ENCODE data around the gene ATOX1. TPM values are rescaled to one million over a fixed set of nuclear protein-coding genes. Genes with fewer than 3 reads are reported as not detected.

ATOX1 gene
- total and polyA plus RNA-seq, 2 of the 8 experiments (the other 6 are each of a cell fraction or from before 2014, with no cell fraction given), result 79.9 to 232 TPM

DNA sequence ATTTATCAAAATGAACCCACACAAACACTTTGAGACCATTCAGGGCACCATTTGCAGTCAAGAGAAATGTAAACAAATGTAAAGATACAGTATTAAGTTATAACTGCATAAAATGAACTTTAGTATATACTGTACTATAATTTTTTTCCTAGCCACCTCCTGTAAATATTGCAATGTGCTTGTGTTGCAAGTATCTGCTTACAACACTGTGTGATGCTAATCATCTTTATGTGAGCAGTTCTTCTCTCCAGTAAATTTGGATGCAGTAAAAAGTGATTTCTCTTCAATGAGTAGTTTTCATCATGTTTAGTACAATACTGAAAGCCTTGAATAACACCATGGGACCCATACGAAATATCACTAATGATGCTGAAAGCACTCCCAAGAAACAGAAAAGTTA is 22.8 kb upstream of the ATOX1 start (continued):
- TF ChIP-seq, protein P1, sequence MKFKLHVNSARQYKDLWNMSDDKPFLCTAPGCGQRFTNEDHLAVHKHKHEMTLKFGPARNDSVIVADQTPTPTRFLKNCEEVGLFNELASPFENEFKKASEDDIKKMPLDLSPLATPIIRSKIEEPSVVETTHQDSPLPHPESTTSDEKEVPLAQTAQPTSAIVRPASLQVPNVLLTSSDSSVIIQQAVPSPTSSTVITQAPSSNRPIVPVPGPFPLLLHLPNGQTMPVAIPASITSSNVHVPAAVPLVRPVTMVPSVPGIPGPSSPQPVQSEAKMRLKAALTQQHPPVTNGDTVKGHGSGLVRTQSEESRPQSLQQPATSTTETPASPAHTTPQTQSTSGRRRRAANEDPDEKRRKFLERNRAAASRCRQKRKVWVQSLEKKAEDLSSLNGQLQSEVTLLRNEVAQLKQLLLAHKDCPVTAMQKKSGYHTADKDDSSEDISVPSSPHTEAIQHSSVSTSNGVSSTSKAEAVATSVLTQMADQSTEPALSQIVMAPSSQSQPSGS (IDR thresholded peaks at IDR 0.05; ENCODE audit: low read length), result no peak
- TF ChIP-seq, protein P2, sequence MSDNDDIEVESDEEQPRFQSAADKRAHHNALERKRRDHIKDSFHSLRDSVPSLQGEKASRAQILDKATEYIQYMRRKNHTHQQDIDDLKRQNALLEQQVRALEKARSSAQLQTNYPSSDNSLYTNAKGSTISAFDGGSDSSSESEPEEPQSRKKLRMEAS (IDR thresholded peaks at IDR 0.05), result no peak

Measured in H1 (cell line).